GM23248 (cell line): Measurements from ENCODE around the gene HDAC8. TPM values are rescaled to one million over a fixed set of nuclear protein-coding genes. Genes with fewer than 3 reads are reported as not detected.
"Not testable (repeated sequence)": the region's sequence is repeated elsewhere in the genome, so short reads cannot be mapped to it uniquely, and the experiment has no call there.

Experiments used
- DNase-seq: peaks from one replicate; pipeline ENCODE4 v3.0.0-alpha.2; 2015
- H2AFZ ChIP-seq: fragments of 200-600 bp; sonication (generic); 2 replicates; pipeline ENCODE4 v1.6.1; 2016; ENCODE audit warnings: antibody characterized with exemption
- H3F3A ChIP-seq: fragments of 200-600 bp; sonication (generic); 2 replicates; pipeline ENCODE4 v1.6.1; 2016; ENCODE audit warnings: mild to moderate bottlenecking, antibody characterized with exemption, mixed run types; ENCODE audit not compliant: insufficient read depth
- H3K27ac ChIP-seq: fragments of 200-600 bp; sonication (generic); 2 replicates; pipeline ENCODE4 v1.5.1; 2016; ENCODE audit warnings: mild to moderate bottlenecking
- H3K27me3 ChIP-seq: fragments of 200-600 bp; sonication (generic); replicated peaks from 2 replicates; pipeline ENCODE4 v1.6.1; 2016; ENCODE audit warnings: mild to moderate bottlenecking; ENCODE audit not compliant: insufficient read depth
- H3K36me3 ChIP-seq: fragments of 200-600 bp; sonication (generic); 2 replicates; pipeline ENCODE4 v1.6.1; 2016; ENCODE audit warnings: low read depth, mild to moderate bottlenecking
- H3K4me1 ChIP-seq: fragments of 200-600 bp; sonication (generic); 2 replicates; pipeline ENCODE4 v1.6.1; 2016; ENCODE audit warnings: mild to moderate bottlenecking; ENCODE audit not compliant: insufficient read depth
- H3K4me2 ChIP-seq: fragments of 200-600 bp; sonication (generic); one replicate; pipeline ENCODE4 v1.6.1; 2016; ENCODE audit warnings: mild to moderate bottlenecking; ENCODE audit not compliant: unreplicated experiment
- H3K4me3 ChIP-seq: fragments of 200-600 bp; sonication (generic); 2 replicates; pipeline ENCODE4 v1.5.1; 2016; ENCODE audit warnings: mild to moderate bottlenecking
- H3K79me2 ChIP-seq: fragments of 200-600 bp; sonication (generic); 2 replicates; pipeline ENCODE4 v1.6.1; 2016; ENCODE audit warnings: mild to moderate bottlenecking; ENCODE audit not compliant: insufficient read depth
- H3K9ac ChIP-seq: fragments of 200-600 bp; sonication (generic); 2 replicates; pipeline ENCODE4 v1.6.1; 2016; ENCODE audit warnings: mild to moderate bottlenecking
- H3K9me2 ChIP-seq: fragments of 200-600 bp; sonication (generic); 2 replicates; pipeline ENCODE4 v1.6.1; 2016; ENCODE audit warnings: mixed run types, mild to moderate bottlenecking, moderate library complexity; ENCODE audit not compliant: insufficient read depth
- H3K9me3 ChIP-seq: fragments of 200-600 bp; sonication (generic); one replicate; pipeline ENCODE4 v1.6.1; 2017; ENCODE audit warnings: low read depth
- H4K20me1 ChIP-seq: fragments of 200-600 bp; sonication (generic); 2 replicates; pipeline ENCODE4 v1.6.0; 2016; ENCODE audit not compliant: insufficient read depth
- EZH2 ChIP-seq: fragments of 200-600 bp; sonication (generic); IDR thresholded peaks from 2 replicates; pipeline ENCODE4 v1.6.1; 2018; ENCODE audit warnings: antibody characterized with exemption, mild to moderate bottlenecking; ENCODE audit not compliant: insufficient read depth, poor library complexity, severe bottlenecking
- EZH2phosphoT487 ChIP-seq: fragments of 200-600 bp; sonication (generic); IDR thresholded peaks from 2 replicates; pipeline ENCODE4 v1.6.1; 2018; ENCODE audit warnings: antibody characterized with exemption, moderate library complexity, mild to moderate bottlenecking, low read depth; ENCODE audit not compliant: insufficient read depth
- WGBS, 2 experiments: methylation state at CpG; one replicate each; pipeline ENCODE4 v1.1.6; 2015 to 2017; ENCODE audit warnings: low lambda C conversion rate in 2 of 2, low coverage in 1 of 2; ENCODE audit errors: missing lambda C conversion rate in 2 of 2; 5-methylcytosine and 5-hydroxymethylcytosine counted together
- in situ Hi-C: fragments of 300-500 bp; cut with MboI; formaldehyde crosslinking; loops from 2 replicates; pipeline ENCODE4 v1.15.0; 2020
- polyA plus RNA-seq: library from polyadenylated mRNA; unstranded; fragments of >200 nt; fragmentation: Nextera tagmentation; extraction: Ambion mirVana; gene quantifications from 2 replicates; pipeline ENCODE4 v1.2.1, GENCODE V29; 2016
- total RNA-seq: library from RNA; depleted of rRNA; stranded (reverse); fragments of >200 nt; shearing (Covaris generic); gene quantifications from 2 replicates; pipeline ENCODE4 v1.2.3, GENCODE V29; 2014

HDAC8 gene
- total and polyA plus RNA-seq, 2 experiments from 2014 or later = 20.0 to 20.4 TPM

- peaks cover 27% of the 10 kb centered on the region for H3F3A ChIP-seq
- no peaks in the 10 kb centered on the region for H3K9me2 ChIP-seq
- peak overlapping the region; percentile 68 for H2AFZ ChIP-seq
- H3K27ac ChIP-seq = peak overlapping the region; percentile 69
- peaks cover 27% of the 10 kb centered on the region for H3K4me1 ChIP-seq
- no peaks in the 10 kb centered on the region for H3K27me3 ChIP-seq
- H3K36me3 ChIP-seq = no peaks in the 10 kb centered on the region
- H3K9ac ChIP-seq = no peak overlapping the region
- peak overlapping the region; percentile 48; the same call in 1 of the 2 replicates for H3K4me3 ChIP-seq
- H3K4me2 ChIP-seq = peak overlapping the region; percentile 68
- no peaks in the 10 kb centered on the region for H4K20me1 ChIP-seq
- in situ Hi-C loops = no loop called here
- no peaks in the 10 kb centered on the region for H3K79me2 ChIP-seq
- H3K9me3 ChIP-seq = no peaks in the 10 kb centered on the region
- peak; percentile 89 for DNase-seq
- no peak for TF ChIP-seq EZH2
- no peak for TF ChIP-seq EZH2phosphoT487
- WGBS, 2 experiments = 14 to 15% methylated on average over 9 of the region's 9 CpGs
Observed at GRCh38 chrX:72620550-72621145, 48.0 kb upstream of the HDAC8 start.

GRCh38 chrX:72609313-72609712 is 36.7 kb upstream of the HDAC8 start:
- H4K20me1 ChIP-seq = no peaks in the 10 kb centered on the region
- H2AFZ ChIP-seq = no peak overlapping the region
- H3K4me3 ChIP-seq = no peak overlapping the region
- no peak overlapping the region for H3K27ac ChIP-seq
- in situ Hi-C loops = no loop called here
- no peak overlapping the region for H3K9ac ChIP-seq
- H3K4me1 ChIP-seq = no peaks in the 10 kb centered on the region
- no peaks in the 10 kb centered on the region for H3K79me2 ChIP-seq
- no peak overlapping the region for H3K4me2 ChIP-seq
- H3K9me2 ChIP-seq = no peaks in the 10 kb centered on the region
- no peaks in the 10 kb centered on the region for H3K9me3 ChIP-seq
- 96 to 100% methylated on average over 2 of the region's 2 CpGs for WGBS, 2 experiments
- H3F3A ChIP-seq = no peaks in the 10 kb centered on the region
- peak; percentile 9 for DNase-seq
- TF ChIP-seq EZH2phosphoT487 = no peak
- no peak for TF ChIP-seq EZH2
- no peaks in the 10 kb centered on the region for H3K36me3 ChIP-seq
- H3K27me3 ChIP-seq = no peaks in the 10 kb centered on the region

- no peaks in the 10 kb centered on the region for H3K27me3 ChIP-seq
- no peak overlapping the region for H3K4me2 ChIP-seq
- in situ Hi-C loops = no loop called here
- H3F3A ChIP-seq = no peaks in the 10 kb centered on the region
- TF ChIP-seq EZH2 = no peak
- TF ChIP-seq EZH2phosphoT487 = no peak
- no peak overlapping the region for H3K4me3 ChIP-seq
- H2AFZ ChIP-seq = no peak overlapping the region
- no peaks in the 10 kb centered on the region for H3K79me2 ChIP-seq
- no peak overlapping the region for H3K27ac ChIP-seq
- DNase-seq = no peak
- H3K9me2 ChIP-seq = no peaks in the 10 kb centered on the region
- no peaks in the 10 kb centered on the region for H3K9me3 ChIP-seq
- H3K9ac ChIP-seq = no peak overlapping the region
- no peaks in the 10 kb centered on the region for H3K36me3 ChIP-seq
- WGBS, 2 experiments = 79 to 82% methylated on average over 3 of the region's 3 CpGs
- H3K4me1 ChIP-seq = no peaks in the 10 kb centered on the region
- no peaks in the 10 kb centered on the region for H4K20me1 ChIP-seq
Observed at GRCh38 chrX:72604705-72605104, 32.1 kb upstream of the HDAC8 start.

- Histone ChIP-seq H2AFZ (no peak overlapping the region), H4K20me1 (no peaks in the 10 kb centered on the region), H3F3A (no peaks in the 10 kb centered on the region), H3K9me3 (no peaks in the 10 kb centered on the region), H3K36me3 (no peaks in the 10 kb centered on the region), H3K4me1 (no peaks in the 10 kb centered on the region), H3K4me3 (no peak overlapping the region), H3K4me2 (no peak overlapping the region), H3K79me2 (no peaks in the 10 kb centered on the region), H3K9me2 (no peaks in the 10 kb centered on the region), H3K9ac (no peak overlapping the region), H3K27ac (no peak overlapping the region), H3K27me3 (no peaks in the 10 kb centered on the region)
- WGBS, 2 experiments = 100% methylated on average over 2 of the region's 2 CpGs
- TF ChIP-seq EZH2 = no peak
- no peak for TF ChIP-seq EZH2phosphoT487
- no peak for DNase-seq
- in situ Hi-C loops = no loop called here
Observed at GRCh38 chrX:72604112-72604511, 31.5 kb upstream of the HDAC8 start.

- H3K4me1 ChIP-seq, H3K9me2 ChIP-seq, H3K9ac ChIP-seq, H3K9me3 ChIP-seq, H2AFZ ChIP-seq, H3K4me3 ChIP-seq, H3K36me3 ChIP-seq, H3K4me2 ChIP-seq, H3K27ac ChIP-seq, in situ Hi-C loops, DNase-seq, H3K27me3 ChIP-seq, H4K20me1 ChIP-seq, H3F3A ChIP-seq, H3K79me2 ChIP-seq: not testable (repeated sequence)
- WGBS, 2 experiments = 45 to 60% methylated on average over 4 of the region's 4 CpGs
Observed at GRCh38 chrX:72591038-72591437, 18.4 kb upstream of the HDAC8 start.
